Measurements from ENCODE around the gene EIF4EBP3. TPM values are rescaled to one million over a fixed set of nuclear protein-coding genes. Genes with fewer than 3 reads are reported as not detected.
A peak's percentile ranks its signal among the peaks of the same experiment; 100 is the strongest.

The EIF4EBP3 gene
- polyA plus RNA-seq, 3 donors from 2014 or later, result 12.1 to 38.3 (median 15.4) TPM

DNA sequence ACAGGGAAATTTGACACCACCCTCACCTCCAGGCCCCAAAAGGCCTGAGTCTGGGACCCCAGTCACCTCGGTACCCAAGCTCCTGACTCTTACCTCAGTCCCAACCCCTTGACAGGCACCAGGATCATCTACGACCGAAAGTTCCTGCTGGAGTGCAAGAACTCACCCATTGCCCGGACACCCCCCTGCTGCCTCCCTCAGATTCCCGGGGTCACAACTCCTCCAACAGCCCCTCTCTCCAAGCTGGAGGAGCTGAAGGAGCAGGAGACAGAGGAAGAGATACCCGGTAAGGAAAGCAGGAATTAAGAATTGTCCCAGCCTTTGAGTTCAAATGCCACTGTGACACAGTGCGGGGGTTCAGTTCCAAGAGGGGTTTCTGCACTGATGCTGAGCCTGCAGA is 1.3 kb downstream of the EIF4EBP3 start:
- H3K4me1 Mint-ChIP-seq, result peaks cover 43 to 44% of the 10 kb centered on the region in 2 donors
- H3K4me3 Mint-ChIP-seq, result peak overlapping the region; percentile 72 to 87 (median 87)
- H3K36me3 Mint-ChIP-seq, result peaks cover 10 to 22% (median 17%) of the 10 kb centered on the region in 3 donors
- DNase-seq, result no peak
- H3K9me3 Mint-ChIP-seq, result no peaks in the 10 kb centered on the region
- H3K27ac Mint-ChIP-seq, result peak overlapping the region; percentile 91 to 97 (median 94)
- peaks cover 7 to 21% (median 15%) of the 10 kb centered on the region in 3 donors for H3K27me3 Mint-ChIP-seq (ENCODE audit: low read depth in 3 of 3)

DNA sequence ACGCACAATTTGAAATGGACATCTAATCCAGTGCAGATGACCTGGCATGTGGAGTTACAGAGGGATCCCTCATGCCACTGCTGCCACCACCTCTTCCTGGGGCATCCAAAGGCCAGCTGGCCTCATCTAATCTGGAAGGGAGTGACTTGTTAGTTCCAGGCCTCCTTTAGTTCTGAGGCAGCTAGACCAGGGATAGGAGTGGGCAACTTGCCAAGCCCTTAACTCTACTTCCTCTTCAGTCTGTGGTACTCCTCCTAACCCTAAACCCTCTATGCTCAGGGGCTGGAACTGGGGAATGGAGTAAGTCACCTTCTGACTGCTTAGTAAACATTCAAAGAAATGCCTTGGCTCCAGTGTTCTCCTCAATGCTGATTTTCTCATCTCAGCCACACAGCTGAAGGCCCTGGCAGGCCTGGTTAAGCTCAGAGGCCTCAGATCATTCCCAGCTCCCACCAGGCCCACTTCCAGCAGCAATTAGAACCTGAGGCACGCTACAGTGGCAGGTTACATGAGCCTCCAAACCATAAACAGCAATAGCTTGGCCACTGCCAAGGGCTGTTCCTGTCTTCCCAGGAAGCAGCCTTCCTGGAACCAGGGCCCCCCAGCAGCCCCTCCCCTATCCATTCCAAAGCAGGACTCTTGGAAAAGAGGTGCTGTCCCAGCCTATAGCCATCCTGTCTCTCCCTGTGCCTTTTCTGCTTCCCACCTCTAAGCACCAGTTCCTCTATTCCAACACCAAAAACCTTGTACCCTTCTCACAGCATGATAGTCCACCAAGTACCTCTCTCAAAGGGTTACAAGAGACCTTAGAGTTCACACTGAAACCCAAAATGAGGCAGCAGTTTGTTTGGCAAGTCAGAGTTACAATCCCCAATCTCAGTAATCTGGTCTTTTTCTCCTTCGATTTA is 2.0 kb downstream of the EIF4EBP3 start:
- peak overlapping the region; percentile 86 to 97 (median 93) for H3K27ac Mint-ChIP-seq
- DNase-seq, result no peak
- no peaks in the 10 kb centered on the region for H3K9me3 Mint-ChIP-seq
- peaks cover 50 to 51% of the 10 kb centered on the region in 2 donors for H3K4me1 Mint-ChIP-seq
- peak overlapping the region; percentile 35 to 87 (median 72) for H3K4me3 Mint-ChIP-seq
- H3K27me3 Mint-ChIP-seq (ENCODE audit: low read depth in 3 of 3), result peaks cover 7 to 21% (median 15%) of the 10 kb centered on the region in 3 donors
- peaks cover 5 to 18% (median 12%) of the 10 kb centered on the region in 3 donors for H3K36me3 Mint-ChIP-seq

DNA sequence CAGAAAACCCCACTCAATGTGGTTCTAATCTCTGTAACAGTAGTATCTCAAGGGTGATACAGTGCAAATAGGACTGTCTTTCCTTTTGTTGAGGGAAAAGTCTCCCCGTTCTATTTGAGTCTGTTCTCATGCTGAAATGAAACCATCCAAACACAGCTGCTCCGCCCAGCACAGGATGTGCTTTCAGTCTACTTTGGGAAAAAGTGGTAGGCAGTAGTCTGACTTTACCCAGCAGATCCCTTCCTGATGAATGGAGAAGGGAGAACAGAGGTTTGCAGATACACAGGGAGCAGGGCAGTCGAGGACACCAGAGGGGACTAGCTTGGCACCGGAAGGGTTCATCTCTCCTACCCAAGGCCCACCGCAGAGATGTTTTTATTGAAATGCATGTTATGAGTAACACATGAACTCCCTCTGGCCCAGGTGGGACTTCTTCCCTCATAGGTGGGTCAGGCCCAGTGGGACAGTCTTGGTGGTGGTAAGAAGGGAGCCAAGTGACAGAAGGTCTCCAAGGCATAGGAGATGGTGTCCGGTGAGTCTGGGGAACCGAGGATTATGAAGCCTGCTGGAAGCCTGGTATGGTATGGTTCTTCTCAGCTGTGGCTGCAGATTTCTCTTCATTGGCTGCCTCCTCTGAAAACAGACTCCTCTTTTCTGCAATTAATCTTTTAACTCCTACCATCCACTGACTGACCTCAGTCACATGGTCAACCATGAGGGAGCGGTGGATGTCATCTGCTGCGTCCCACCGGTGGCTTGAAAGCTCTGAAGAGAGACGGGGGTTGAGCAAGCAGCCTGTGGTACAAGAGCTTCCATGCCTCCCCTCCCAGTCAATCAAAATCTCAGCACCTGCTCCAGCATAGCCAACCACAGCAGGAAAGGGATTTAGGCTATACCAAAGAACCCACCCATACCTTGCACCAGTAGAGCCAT is 3.0 kb downstream of the EIF4EBP3 start:
- H3K4me3 Mint-ChIP-seq, result no peak overlapping the region
- no peaks in the 10 kb centered on the region for H3K9me3 Mint-ChIP-seq
- peaks cover 4 to 16% (median 10%) of the 10 kb centered on the region in 3 donors for H3K36me3 Mint-ChIP-seq
- H3K27ac Mint-ChIP-seq, result peak overlapping the region; percentile 32 to 94 (median 60)
- peaks cover 7 to 23% (median 15%) of the 10 kb centered on the region in 3 donors for H3K27me3 Mint-ChIP-seq (ENCODE audit: low read depth in 3 of 3)
- no peak for DNase-seq
- peaks cover 56% of the 10 kb centered on the region in 2 donors for H3K4me1 Mint-ChIP-seq

DNA sequence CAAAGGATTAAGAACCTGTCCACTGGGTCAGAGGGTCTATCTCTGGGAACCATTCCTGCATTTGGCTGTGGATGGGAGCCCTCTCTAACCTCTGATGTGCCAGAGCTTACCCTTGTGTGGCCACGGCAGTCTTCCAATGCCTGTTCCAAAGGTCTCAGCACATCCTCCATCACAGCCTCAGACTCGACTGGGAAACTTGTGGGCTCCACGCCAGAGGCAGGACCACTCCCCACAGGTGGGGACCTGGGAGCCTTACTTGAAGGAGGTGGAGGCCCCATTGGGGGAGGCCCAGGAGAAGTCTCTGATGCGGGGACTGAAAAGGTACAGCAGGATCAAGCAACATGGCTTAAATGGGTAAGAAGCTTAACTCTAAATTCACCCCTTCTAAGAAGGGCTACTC is 4.4 kb downstream of the EIF4EBP3 start:
- DNase-seq, result no peak
- Mint-ChIP-seq H3K36me3 (peaks cover 4 to 16% (median 10%) of the 10 kb centered on the region in 3 donors), H3K4me3 (no peak overlapping the region), H3K9me3 (no peaks in the 10 kb centered on the region), H3K4me1 (peaks cover 67 to 70% of the 10 kb centered on the region in 2 donors), H3K27me3 (ENCODE audit: low read depth in 3 of 3) (peaks cover 3 to 21% (median 11%) of the 10 kb centered on the region in 3 donors), H3K27ac (peak overlapping the region in 1 of 6 donors; percentile 57)

DNA sequence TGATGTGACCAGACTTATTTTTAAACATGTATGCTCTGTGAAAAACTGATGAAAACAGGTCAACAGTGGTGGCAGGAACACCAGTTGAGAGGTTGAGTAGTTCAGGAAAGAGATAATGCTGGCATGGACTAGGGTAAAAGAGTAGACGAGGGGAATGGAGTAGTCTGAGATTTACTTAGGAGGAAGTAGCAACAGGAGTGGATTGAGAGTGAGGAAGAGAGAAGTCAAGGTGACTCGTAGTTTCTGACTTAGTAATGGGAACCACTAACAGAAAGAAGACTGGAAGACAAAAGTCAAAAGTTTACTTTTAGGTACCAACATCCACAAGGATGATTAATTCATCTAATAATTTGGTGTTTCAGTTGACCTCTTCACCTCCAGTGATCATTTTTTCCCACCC is 6.2 kb downstream of the EIF4EBP3 start:
- peaks cover 64 to 65% of the 10 kb centered on the region in 2 donors for H3K4me1 Mint-ChIP-seq
- no peak overlapping the region for H3K4me3 Mint-ChIP-seq
- no peaks in the 10 kb centered on the region for H3K9me3 Mint-ChIP-seq
- no peak for DNase-seq
- peaks cover 9 to 21% (median 10%) of the 10 kb centered on the region in 3 donors for H3K27me3 Mint-ChIP-seq (ENCODE audit: low read depth in 3 of 3)
- peak overlapping the region; percentile 21 to 88 (median 60) for H3K27ac Mint-ChIP-seq
- peaks cover 4 to 16% (median 10%) of the 10 kb centered on the region in 3 donors for H3K36me3 Mint-ChIP-seq

DNA sequence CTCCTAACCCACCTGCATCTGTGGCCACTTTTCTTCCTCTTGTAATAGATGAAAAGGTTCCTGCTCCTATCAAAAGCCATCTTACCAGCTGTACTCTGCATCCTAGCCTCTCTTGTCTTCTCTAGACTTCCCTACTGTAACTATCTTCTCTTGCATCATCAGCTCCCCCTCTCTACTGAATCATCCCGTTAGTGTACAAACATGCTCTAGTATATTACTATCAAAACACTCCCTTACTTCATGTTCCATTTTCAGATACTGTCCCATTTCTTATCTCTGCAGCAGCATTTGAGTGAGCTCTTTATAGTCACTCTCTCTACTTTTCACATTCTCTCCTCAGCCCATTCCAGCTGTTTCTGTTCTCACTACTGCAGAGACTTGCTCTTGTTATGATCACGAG is 7.0 kb downstream of the EIF4EBP3 start:
- DNase-seq, result no peak
- H3K36me3 Mint-ChIP-seq, result peaks cover 4 to 16% (median 10%) of the 10 kb centered on the region in 3 donors
- peaks cover 57 to 58% of the 10 kb centered on the region in 2 donors for H3K4me1 Mint-ChIP-seq
- H3K9me3 Mint-ChIP-seq, result no peaks in the 10 kb centered on the region
- H3K27ac Mint-ChIP-seq, result peak overlapping the region; percentile 3 to 88 (median 51)
- H3K4me3 Mint-ChIP-seq, result peak overlapping the region in 1 of 5 donors; percentile 21
- H3K27me3 Mint-ChIP-seq (ENCODE audit: low read depth in 3 of 3), result peaks cover 5 to 14% (median 9%) of the 10 kb centered on the region in 3 donors

DNA sequence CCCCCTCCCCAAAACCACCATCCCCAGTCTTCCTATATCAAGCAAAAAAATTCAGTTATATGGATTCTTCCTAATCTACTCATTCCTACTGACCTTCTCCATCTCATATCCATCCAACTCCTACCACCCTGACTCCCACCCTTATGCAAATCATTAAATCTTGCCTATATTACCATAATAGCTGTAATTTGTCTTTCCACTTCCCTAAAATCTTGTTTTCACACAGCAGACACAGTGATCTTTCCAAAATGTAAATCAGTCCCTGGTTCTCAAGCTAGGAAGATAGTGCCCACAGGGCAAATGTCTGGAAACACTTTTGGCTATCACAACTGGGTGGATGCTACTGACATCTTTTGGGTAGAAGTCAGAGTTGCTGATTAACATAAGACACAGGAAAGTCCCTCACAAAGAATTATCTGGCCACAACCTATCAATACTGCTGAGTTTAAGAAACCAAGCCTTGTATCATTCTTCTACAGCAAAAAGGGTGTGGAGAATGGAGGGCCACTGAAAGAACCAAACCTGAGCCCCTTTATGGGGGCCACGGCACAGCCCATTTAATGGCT is 8.4 kb downstream of the EIF4EBP3 start:
- peaks cover 1 to 10% (median 4%) of the 10 kb centered on the region in 3 donors for H3K36me3 Mint-ChIP-seq
- peak overlapping the region; percentile 83 to 94 (median 90) for H3K4me3 Mint-ChIP-seq
- H3K9me3 Mint-ChIP-seq, result no peaks in the 10 kb centered on the region
- peaks cover 50 to 52% of the 10 kb centered on the region in 2 donors for H3K4me1 Mint-ChIP-seq
- H3K27me3 Mint-ChIP-seq (ENCODE audit: low read depth in 3 of 3), result peaks cover 6 to 12% (median 10%) of the 10 kb centered on the region in 3 donors
- no peak for DNase-seq
- H3K27ac Mint-ChIP-seq, result peak overlapping the region; percentile 88 to 99 (median 96)

DNA sequence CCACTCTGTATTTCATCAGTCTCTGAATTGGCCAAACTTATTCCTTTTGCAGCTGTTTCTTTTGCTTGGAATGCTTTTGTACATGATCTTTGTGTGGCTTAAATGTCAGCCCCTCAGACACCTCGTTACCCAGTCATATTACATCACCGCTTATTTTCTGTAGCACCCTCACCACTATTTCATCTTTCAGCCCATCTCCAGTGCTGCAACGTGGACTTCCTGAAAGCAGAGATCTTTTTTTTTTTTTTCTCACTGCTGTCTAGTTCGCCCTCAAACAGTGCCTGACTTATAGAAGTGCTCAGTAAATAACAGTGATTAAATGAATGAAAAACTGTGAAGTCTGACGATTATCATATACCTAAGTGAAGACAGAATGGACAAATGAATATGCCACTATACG is 9.0 kb downstream of the EIF4EBP3 start:
- peaks cover 49 to 52% of the 10 kb centered on the region in 2 donors for H3K4me1 Mint-ChIP-seq
- peak; percentile 47 to 48 (median 47) for DNase-seq
- peak overlapping the region; percentile 83 to 94 (median 90) for H3K4me3 Mint-ChIP-seq
- H3K36me3 Mint-ChIP-seq, result peaks cover 4 to 5% (median 4%) of the 10 kb centered on the region in 3 donors
- H3K27ac Mint-ChIP-seq, result peak overlapping the region; percentile 88 to 99 (median 96)
- H3K27me3 Mint-ChIP-seq (ENCODE audit: low read depth in 3 of 3), result peaks cover 6 to 12% (median 8%) of the 10 kb centered on the region in 3 donors
- no peaks in the 10 kb centered on the region for H3K9me3 Mint-ChIP-seq

DNA sequence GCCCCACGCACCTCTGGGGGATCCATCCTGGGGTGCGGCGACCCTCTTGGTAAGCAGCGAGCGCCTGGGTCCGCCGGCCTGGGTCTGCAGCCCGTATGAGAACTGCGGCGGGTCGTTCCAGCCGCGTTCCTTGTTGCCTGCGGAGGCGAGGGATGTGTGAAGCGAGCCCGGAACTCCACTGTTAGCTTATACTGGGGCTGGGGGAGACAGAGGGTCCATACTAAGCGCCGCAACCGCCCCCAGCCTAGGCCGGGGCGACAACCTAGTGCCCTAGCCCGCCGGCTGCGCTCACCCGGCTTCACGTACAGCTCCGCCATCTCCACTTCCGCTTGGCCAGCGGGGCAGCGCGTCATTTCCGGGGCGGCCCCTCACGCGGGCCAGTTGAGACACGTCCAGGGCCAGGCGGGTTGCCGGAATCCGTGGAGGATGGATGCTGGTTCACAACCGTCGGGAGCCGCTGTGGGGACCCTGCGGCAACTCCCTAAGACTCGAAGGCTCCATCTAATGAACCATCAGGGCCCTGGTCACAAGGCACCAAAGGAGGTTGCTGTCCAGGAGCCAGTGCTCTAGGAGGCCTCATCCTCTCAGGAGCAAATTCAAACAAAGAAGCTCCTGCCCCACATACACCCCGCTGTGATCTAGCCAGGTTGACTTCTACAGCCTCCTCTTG is 9.8 kb downstream of the EIF4EBP3 start, which contains the start of gene SRA1:
Gene SRA1 (minus strand): TSS at position 338 of the 670 bp plus-strand sequence. CDS start 21 bp downstream, at position 317.
- Mint-ChIP-seq H3K4me3 (peak within 1 kb of the TSS; percentile 83 to 94 (median 90)), H3K36me3 (peaks cover 4% of the 10 kb centered on the region in 3 donors), H3K27me3 (ENCODE audit: low read depth in 3 of 3) (peaks cover 6 to 12% (median 8%) of the 10 kb centered on the region in 3 donors), H3K27ac (peak within 1 kb of the TSS; percentile 88 to 99 (median 96)), H3K9me3 (no peaks in the 10 kb centered on the region), H3K4me1 (peaks cover 49 to 52% of the 10 kb centered on the region in 2 donors)
- peak; percentile 89 to 90 (median 89) for DNase-seq

DNA sequence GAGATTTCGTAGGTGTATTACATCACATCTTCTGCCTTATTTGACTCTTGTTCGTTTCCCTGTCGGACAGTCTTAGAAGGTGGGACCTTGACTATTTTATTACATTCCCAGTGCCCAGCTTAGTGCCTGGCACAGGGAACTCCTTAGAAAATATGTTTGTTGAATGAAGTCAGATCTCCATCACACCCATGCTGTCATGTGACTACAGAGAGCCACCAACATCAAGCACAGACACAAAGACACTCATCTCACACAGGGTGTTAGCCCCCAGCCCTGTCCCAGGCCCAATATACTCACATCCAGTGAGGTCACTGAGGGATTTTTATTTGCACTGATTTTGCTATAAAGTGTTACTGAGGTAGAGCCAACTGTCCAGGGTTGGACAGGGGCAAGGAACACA is 10.5 kb downstream of the EIF4EBP3 start:
- H3K36me3 Mint-ChIP-seq, result peaks cover 4% of the 10 kb centered on the region in 3 donors
- DNase-seq, result no peak
- H3K4me3 Mint-ChIP-seq, result peak overlapping the region; percentile 83 to 94 (median 90)
- no peaks in the 10 kb centered on the region for H3K9me3 Mint-ChIP-seq
- H3K27me3 Mint-ChIP-seq (ENCODE audit: low read depth in 3 of 3), result peaks cover 6 to 14% (median 8%) of the 10 kb centered on the region in 3 donors
- H3K27ac Mint-ChIP-seq, result peak overlapping the region; percentile 88 to 99 (median 96)
- H3K4me1 Mint-ChIP-seq, result peaks cover 49 to 55% of the 10 kb centered on the region in 2 donors

DNA sequence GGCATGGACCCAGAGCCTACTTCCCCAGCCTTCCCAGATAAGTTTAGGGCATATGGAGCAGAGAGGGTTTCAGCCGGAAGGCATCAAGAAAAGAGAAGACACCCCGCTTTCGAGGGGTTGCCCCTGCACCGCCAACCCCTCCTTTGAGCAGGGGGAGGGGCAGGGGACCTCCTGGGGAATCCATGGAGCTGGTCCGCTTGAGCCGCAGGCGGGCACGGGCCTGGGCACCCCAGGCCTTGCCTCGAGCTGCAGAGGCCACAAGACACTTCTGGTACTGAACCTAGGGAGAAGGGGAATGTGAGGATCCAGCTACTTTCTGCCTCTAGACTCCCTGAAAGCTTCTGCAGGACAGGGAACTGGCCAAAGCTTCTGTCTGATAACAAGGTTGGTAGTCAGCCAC is 11.1 kb downstream of the EIF4EBP3 start:
- peak overlapping the region in 2 of 5 donors; percentile 31 to 94 for H3K4me3 Mint-ChIP-seq
- peaks cover 47 to 55% of the 10 kb centered on the region in 2 donors for H3K4me1 Mint-ChIP-seq
- peaks cover 4% of the 10 kb centered on the region in 3 donors for H3K36me3 Mint-ChIP-seq
- peak overlapping the region in 5 of 6 donors; percentile 88 to 99 (median 95) for H3K27ac Mint-ChIP-seq
- H3K9me3 Mint-ChIP-seq, result no peaks in the 10 kb centered on the region
- H3K27me3 Mint-ChIP-seq (ENCODE audit: low read depth in 3 of 3), result peaks cover 6 to 12% (median 8%) of the 10 kb centered on the region in 3 donors
- DNase-seq, result no peak

DNA sequence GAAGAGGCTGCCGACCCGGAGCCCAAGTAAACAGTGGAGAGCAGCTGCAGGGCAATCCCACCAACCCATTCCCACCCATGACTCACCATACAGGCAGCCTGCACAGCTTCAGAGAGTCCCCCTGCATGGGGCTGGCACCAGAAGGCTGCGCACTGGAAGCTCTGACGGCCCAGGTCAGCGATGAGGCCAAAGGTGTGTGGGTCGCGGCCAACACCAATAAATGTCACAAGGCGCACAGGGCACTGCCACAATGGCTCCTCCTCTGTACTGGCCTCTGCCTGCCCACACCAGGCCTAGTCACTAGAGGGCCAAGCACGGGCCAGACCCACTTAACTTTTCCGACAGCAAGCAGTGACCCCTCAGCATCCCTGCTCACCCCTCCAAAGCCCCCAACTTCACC is 12.8 kb downstream of the EIF4EBP3 start:
- Mint-ChIP-seq H3K4me3 (no peak overlapping the region), H3K27me3 (ENCODE audit: low read depth in 3 of 3) (peaks cover 15 to 18% (median 16%) of the 10 kb centered on the region in 3 donors), H3K36me3 (peaks cover 0 to 4% (median 0%) of the 10 kb centered on the region in 3 donors), H3K27ac (no peak overlapping the region), H3K4me1 (peaks cover 48 to 58% of the 10 kb centered on the region in 2 donors), H3K9me3 (no peaks in the 10 kb centered on the region)
- no peak for DNase-seq

Data from immature natural killer cell (primary cell).